ENCODE results near the gene CAPS2. TPM values are rescaled to one million over a fixed set of nuclear protein-coding genes. Genes with fewer than 3 reads are reported as not detected.
A peak's percentile ranks its signal among the peaks of the same experiment; 100 is the strongest.

The CAPS2 gene
- total RNA-seq, 1 experiment from 2014 or later = 4.3 TPM

GRCh38 chr12:75334384-75335030 lies 4.4 kb upstream of the CAPS2 start, which contains the start of gene GLIPR1L1:
Gene GLIPR1L1 (plus strand): TSS chr12:75334670. CDS start chr12:75334729, 59 bp downstream.
- H3K27me3 ChIP-seq (ENCODE audit: insufficient read depth, low read length) = no peaks in the 10 kb centered on the region
- H2BK12ac ChIP-seq (ENCODE audit: insufficient read length, low read depth, low read length) = no peak within 1 kb of the TSS
- H3K18ac ChIP-seq (ENCODE audit: insufficient read length, low read depth, low read length) = no peak within 1 kb of the TSS
- Mint-ChIP-seq H3K27ac (no peak within 1 kb of the TSS; a peak in 1 of 7 replicates), H3K4me1 (peaks cover 10 to 14% of the 10 kb centered on the region in 2 experiments), H3K9me3 (no peaks in the 10 kb centered on the region), H3K4me3 (peak within 1 kb of the TSS; percentile 69 to 72), H3K36me3 (ENCODE audit: insufficient read depth in 1 of 3, low read depth in 3 of 3) (no peaks in the 10 kb centered on the region; a peak in 1 of 7 replicates), H3K27me3 (ENCODE audit: low read depth) (no peaks in the 10 kb centered on the region; the same call in 1 of the 2 replicates)
- H3K4me2 ChIP-seq (ENCODE audit: insufficient read depth, insufficient read length, low read length) = peak within 1 kb of the TSS; percentile 78
- no peak within 1 kb of the TSS for H4K5ac ChIP-seq (ENCODE audit: insufficient read length, low read depth, low read length)
- no peak within 1 kb of the TSS for H4K8ac ChIP-seq (replicated peaks; ENCODE audit: insufficient read length, low read depth, low read length)
- no peak within 1 kb of the TSS for H4K91ac ChIP-seq (ENCODE audit: insufficient read length, low read depth, low read length)
- no peak within 1 kb of the TSS for H3T11ph ChIP-seq (ENCODE audit: low read length)
- no peaks in the 10 kb centered on the region for H3K79me1 ChIP-seq (ENCODE audit: insufficient read depth, low read depth, low read length, poor library complexity, severe bottlenecking)
- no peaks in the 10 kb centered on the region for H3K9me3 ChIP-seq (ENCODE audit: control insufficient read depth, low read depth, low read length)
- peak within 1 kb of the TSS; percentile 29 for H2BK20ac ChIP-seq (ENCODE audit: low read depth, low read length, poor library complexity, severe bottlenecking)
- no peak within 1 kb of the TSS for H2BK15ac ChIP-seq (ENCODE audit: low read depth, low read length)
- H2BK5ac ChIP-seq (ENCODE audit: insufficient read length, low read length) = no peak within 1 kb of the TSS
- no peak within 1 kb of the TSS for H3K4ac ChIP-seq (ENCODE audit: low read depth, low read length)
- no peaks in the 10 kb centered on the region for H4K20me1 ChIP-seq (ENCODE audit: control insufficient read depth, insufficient read depth, insufficient read length)
- no CpG with 5 or more reads among the region's 23 CpGs for WGBS (ENCODE audit: extremely low coverage, insufficient read length, low lambda C conversion rate)
- H2AFZ ChIP-seq (ENCODE audit: low read length) = peak within 1 kb of the TSS; percentile 94
- H3K14ac ChIP-seq (ENCODE audit: insufficient read depth, low read length) = 0 out of 2 replicates have a peak within 1 kb of the TSS, but pooled peaks have one; percentile 21
- peaks cover 14% of the 10 kb centered on the region for H3K23me2 ChIP-seq (ENCODE audit: insufficient read length, low read depth, low read length, poor library complexity, severe bottlenecking)
- peak; percentile 92 for TF ChIP-seq CTCF (conservative IDR thresholded peaks at IDR 0.05)
- H2BK120ac ChIP-seq (ENCODE audit: low read depth, low read length, poor library complexity, severe bottlenecking) = no peak within 1 kb of the TSS
- no peak within 1 kb of the TSS for H3K23ac ChIP-seq (ENCODE audit: insufficient read length, low read depth, low read length)
- H3K79me2 ChIP-seq (ENCODE audit: insufficient read depth, low read length) = no peaks in the 10 kb centered on the region
- no peak within 1 kb of the TSS for H3K27ac ChIP-seq (ENCODE audit: insufficient read length, low read depth, low read length)
- peak; percentile 96 for DNase-seq
- no peak within 1 kb of the TSS for H3K56ac ChIP-seq (ENCODE audit: insufficient read length, low read depth, low read length)
- no peak within 1 kb of the TSS for H3K9ac ChIP-seq (ENCODE audit: extremely low read depth, insufficient read length, low read length)
- no peak within 1 kb of the TSS for H2AK5ac ChIP-seq (ENCODE audit: insufficient read length, low read length)
- peaks cover 3% of the 10 kb centered on the region; the same call in 1 of the 2 replicates for H3K4me1 ChIP-seq (ENCODE audit: insufficient read depth, low read length)
